ENCODE results near the gene FAM8A1.

GRCh38 chr6:17648745-17649144, 48.6 kb downstream of the FAM8A1 start:
- TF ChIP-seq GABPA (IDR thresholded peaks at IDR 0.05; ENCODE audit: low read depth) (no peak), CTCF (IDR thresholded peaks at IDR 0.05) (no peak), EP300 (IDR thresholded peaks at IDR 0.05; ENCODE audit: borderline replicate concordance in 1 of 2, low read depth in 1 of 2, low read length in 1 of 2) (no peak), EZH2phosphoT487 (IDR thresholded peaks at IDR 0.05; ENCODE audit: borderline replicate concordance, low read depth) (no peak), TCF12 (IDR thresholded peaks at IDR 0.05) (no peak), NFIC (IDR thresholded peaks at IDR 0.05; ENCODE audit: borderline replicate concordance) (no peak), FOXM1 (IDR thresholded peaks at IDR 0.05; ENCODE audit: low read depth) (no peak), SMC3 (IDR thresholded peaks at IDR 0.05; ENCODE audit: low read depth, low read length) (no peak), SIN3A (IDR thresholded peaks at IDR 0.05; ENCODE audit: borderline replicate concordance, low read depth, low read length) (no peak), RXRA (IDR thresholded peaks at IDR 0.05; ENCODE audit: borderline replicate concordance, low read depth) (no peak), FOXJ3 (CRISPR knock-in tag; IDR thresholded peaks at IDR 0.05) (no peak), POLR2AphosphoS5 (IDR thresholded peaks at IDR 0.05; ENCODE audit: low read depth, low read length) (no peak)

Measured in SK-N-SH (cell line).